C4-2B (cell line): ENCODE measurements around the gene ZNF627.

ENCODE experiments used
- H3K27ac ChIP-seq: fragments of 450-650 bp; 2 replicates; pipeline ENCODE4 v1.5.1; 2017
- CTCF ChIP-seq: fragments of 450-650 bp; conservative IDR thresholded peaks from 2 replicates; pipeline ENCODE4 v1.5.1; 2017; ENCODE audit warnings: mild to moderate bottlenecking
- ZFX ChIP-seq: fragments of 450-650 bp; IDR thresholded peaks from 2 replicates; pipeline ENCODE4 v1.6.1; 2017

The ZNF627 gene

DNA sequence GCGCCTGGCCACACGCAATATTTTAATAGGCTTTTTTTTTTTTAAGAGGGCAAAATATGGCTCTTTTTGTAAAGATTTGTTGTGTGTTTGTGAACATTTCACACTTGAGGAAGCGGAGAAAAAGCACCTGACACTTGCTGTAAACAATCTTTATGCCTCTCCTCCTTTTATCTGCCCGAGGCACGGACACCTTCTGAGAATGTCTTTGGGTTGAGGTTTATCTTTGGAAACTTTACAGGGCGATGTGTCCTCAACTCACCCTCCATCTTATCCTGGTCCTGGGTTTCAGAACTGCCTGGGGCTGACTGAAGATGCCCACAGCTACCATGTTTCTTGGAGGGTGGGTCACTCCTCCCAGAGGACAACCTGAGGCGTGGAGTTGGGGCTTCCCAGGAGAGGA is 44.0 kb downstream of the ZNF627 start:
- H3K27ac ChIP-seq: no peak overlapping the region
- TF ChIP-seq ZFX (no peak), CTCF (no peak)

GRCh38 chr19:11642902-11643301 is 45.6 kb downstream of the ZNF627 start:
- H3K27ac ChIP-seq: no peak overlapping the region
- no peak for TF ChIP-seq CTCF

GRCh38 chr19:11649941-11650340 is 52.7 kb downstream of the ZNF627 start:
- TF ChIP-seq CTCF (no peak), ZFX (no peak)
- H3K27ac ChIP-seq: no peak overlapping the region

DNA sequence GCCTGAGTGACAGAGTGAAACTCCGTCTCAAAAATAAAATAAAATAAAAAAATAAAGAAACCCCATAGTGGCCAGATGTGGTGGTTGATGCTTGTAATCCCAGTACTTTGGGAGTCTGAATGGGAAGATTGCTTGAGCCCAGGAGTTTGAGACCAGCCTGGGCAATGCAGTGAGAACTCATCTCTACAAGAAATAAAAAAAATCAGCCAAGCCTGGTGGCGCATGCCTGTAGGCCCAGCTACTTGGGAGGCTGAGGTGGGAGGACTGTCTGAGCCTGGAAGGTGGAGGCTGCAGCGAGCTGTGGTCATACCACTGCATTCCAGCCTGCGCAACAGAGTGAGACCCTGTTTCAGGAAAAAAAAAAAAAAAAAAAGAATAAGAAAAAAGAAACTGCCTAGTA is 53.8 kb downstream of the ZNF627 start:
- no peak for TF ChIP-seq ZFX
- no peak for TF ChIP-seq CTCF

DNA sequence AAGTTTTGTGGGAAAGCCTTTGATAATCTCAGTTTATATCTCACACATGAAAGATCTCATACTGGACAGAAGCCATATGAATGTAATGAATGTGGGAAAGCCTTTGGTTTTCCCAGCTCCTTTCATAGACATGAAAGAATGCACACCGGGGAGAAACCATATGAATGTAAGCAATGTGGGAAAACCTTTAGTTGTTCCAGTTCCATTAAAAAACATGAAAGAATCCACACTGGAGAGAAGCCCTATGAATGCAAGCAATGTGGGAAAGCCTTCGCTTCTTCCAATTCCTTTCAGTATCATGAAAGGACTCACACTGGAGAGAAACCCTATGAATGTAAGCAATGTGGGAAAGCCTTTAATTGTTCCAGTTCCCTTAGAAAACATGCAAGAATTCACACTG is 54.8 kb downstream of the ZNF627 start:
- H3K27ac ChIP-seq: no peak overlapping the region
- TF ChIP-seq CTCF: no peak
- TF ChIP-seq ZFX: no peak

More for the DNA sequence above, 53.8 kb downstream of the ZNF627 start:
- no peak overlapping the region for H3K27ac ChIP-seq

- no peak for TF ChIP-seq ZFX
- TF ChIP-seq CTCF: no peak
- no peak overlapping the region for H3K27ac ChIP-seq
Observed at GRCh38 chr19:11652492-11652891, 55.2 kb downstream of the ZNF627 start.

GRCh38 chr19:11656535-11656934 is 59.3 kb downstream of the ZNF627 start:
- no peak overlapping the region for H3K27ac ChIP-seq
- TF ChIP-seq ZFX: no peak
- TF ChIP-seq CTCF: no peak
